Measurements from ENCODE around the gene BRD3OS. TPM values are rescaled to one million over a fixed set of nuclear protein-coding genes. Genes with fewer than 3 reads are reported as not detected.

Gene BRD3OS
- total and polyA plus RNA-seq, 2 of the 13 experiments (the other 11 are each of a cell fraction or from before 2014, with no cell fraction given), result 4.9 to 5.7 TPM

GRCh38 chr9:134024828-134025605 lies at the start of gene BRD3OS (continued):
- TF ChIP-seq PRDM4 (CRISPR knock-in tag; IDR thresholded peaks at IDR 0.05; ENCODE audit: borderline replicate concordance) (no peak), BCL6 (CRISPR knock-in tag; IDR thresholded peaks at IDR 0.05) (no peak), ZNF143 (CRISPR knock-in tag; IDR thresholded peaks at IDR 0.05) (peak; percentile 23; the same call in 1 of the 2 replicates), U2AF1 (optimal IDR thresholded peaks at IDR 0.05; ENCODE audit: low read depth, low read length) (no peak), KDM1A (CRISPR knock-in tag; IDR thresholded peaks at IDR 0.05) (no peak), ZZZ3 (CRISPR knock-in tag; IDR thresholded peaks at IDR 0.05; ENCODE audit: borderline replicate concordance) (no peak), ZNF280D (CRISPR knock-in tag; IDR thresholded peaks at IDR 0.05) (no peak), TEAD3 (CRISPR knock-in tag; optimal IDR thresholded peaks at IDR 0.05; ENCODE audit: borderline replicate concordance) (no peak)
- TF ChIP-seq, protein P1, sequence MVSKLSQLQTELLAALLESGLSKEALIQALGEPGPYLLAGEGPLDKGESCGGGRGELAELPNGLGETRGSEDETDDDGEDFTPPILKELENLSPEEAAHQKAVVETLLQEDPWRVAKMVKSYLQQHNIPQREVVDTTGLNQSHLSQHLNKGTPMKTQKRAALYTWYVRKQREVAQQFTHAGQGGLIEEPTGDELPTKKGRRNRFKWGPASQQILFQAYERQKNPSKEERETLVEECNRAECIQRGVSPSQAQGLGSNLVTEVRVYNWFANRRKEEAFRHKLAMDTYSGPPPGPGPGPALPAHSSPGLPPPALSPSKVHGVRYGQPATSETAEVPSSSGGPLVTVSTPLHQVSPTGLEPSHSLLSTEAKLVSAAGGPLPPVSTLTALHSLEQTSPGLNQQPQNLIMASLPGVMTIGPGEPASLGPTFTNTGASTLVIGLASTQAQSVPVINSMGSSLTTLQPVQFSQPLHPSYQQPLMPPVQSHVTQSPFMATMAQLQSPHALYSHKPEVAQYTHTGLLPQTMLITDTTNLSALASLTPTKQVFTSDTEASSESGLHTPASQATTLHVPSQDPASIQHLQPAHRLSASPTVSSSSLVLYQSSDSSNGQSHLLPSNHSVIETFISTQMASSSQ (IDR thresholded peaks at IDR 0.05; ENCODE audit: low read depth), result no peak
- TF ChIP-seq, protein P1 (CRISPR knock-in tag; IDR thresholded peaks at IDR 0.05; ENCODE audit: borderline replicate concordance), result peak; percentile 69; the same call in 1 of the 2 replicates
- TF ChIP-seq, protein P2, sequence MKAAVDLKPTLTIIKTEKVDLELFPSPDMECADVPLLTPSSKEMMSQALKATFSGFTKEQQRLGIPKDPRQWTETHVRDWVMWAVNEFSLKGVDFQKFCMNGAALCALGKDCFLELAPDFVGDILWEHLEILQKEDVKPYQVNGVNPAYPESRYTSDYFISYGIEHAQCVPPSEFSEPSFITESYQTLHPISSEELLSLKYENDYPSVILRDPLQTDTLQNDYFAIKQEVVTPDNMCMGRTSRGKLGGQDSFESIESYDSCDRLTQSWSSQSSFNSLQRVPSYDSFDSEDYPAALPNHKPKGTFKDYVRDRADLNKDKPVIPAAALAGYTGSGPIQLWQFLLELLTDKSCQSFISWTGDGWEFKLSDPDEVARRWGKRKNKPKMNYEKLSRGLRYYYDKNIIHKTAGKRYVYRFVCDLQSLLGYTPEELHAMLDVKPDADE (CRISPR knock-in tag; IDR thresholded peaks at IDR 0.05), result no peak
